ENCODE measurements around the gene GSTM5. TPM values are rescaled to one million over a fixed set of nuclear protein-coding genes. Genes with fewer than 3 reads are reported as not detected.

GSTM5 gene
- total RNA-seq, 1 experiment from 2014 or later = not detected

GRCh38 chr1:109717729-109718128 is 5.7 kb downstream of the GSTM5 start:
- no peak overlapping the region for H2BK12ac ChIP-seq (ENCODE audit: insufficient read length, low read depth, low read length)
- no peak overlapping the region for H3K4ac ChIP-seq (ENCODE audit: low read depth, low read length)
- no peaks in the 10 kb centered on the region for H4K20me1 ChIP-seq (ENCODE audit: control insufficient read depth, insufficient read depth, insufficient read length)
- no peak overlapping the region for H3K27ac ChIP-seq (ENCODE audit: insufficient read length, low read depth, low read length)
- no peak overlapping the region for H2AK5ac ChIP-seq (ENCODE audit: insufficient read length, low read length)
- no peak overlapping the region for H2BK5ac ChIP-seq (ENCODE audit: insufficient read length, low read length)
- H2BK120ac ChIP-seq (ENCODE audit: low read depth, low read length, poor library complexity, severe bottlenecking) = no peak overlapping the region
- no peak overlapping the region for H3K18ac ChIP-seq (ENCODE audit: insufficient read length, low read depth, low read length)
- H3K56ac ChIP-seq (ENCODE audit: insufficient read length, low read depth, low read length) = no peak overlapping the region
- TF ChIP-seq CTCF (conservative IDR thresholded peaks at IDR 0.05) = no peak
- H3K23me2 ChIP-seq (ENCODE audit: insufficient read length, low read depth, low read length, poor library complexity, severe bottlenecking) = no peaks in the 10 kb centered on the region
- H3K14ac ChIP-seq (ENCODE audit: insufficient read depth, low read length) = no peak overlapping the region
- H3K4me1 ChIP-seq (ENCODE audit: insufficient read depth, low read length) = no peaks in the 10 kb centered on the region
- H3K79me1 ChIP-seq (ENCODE audit: insufficient read depth, low read depth, low read length, poor library complexity, severe bottlenecking) = no peaks in the 10 kb centered on the region
- Mint-ChIP-seq H3K36me3 (ENCODE audit: insufficient read depth in 1 of 3, low read depth in 3 of 3) (no peaks in the 10 kb centered on the region), H3K27me3 (ENCODE audit: low read depth) (peaks cover 8% of the 10 kb centered on the region), H3K9me3 (no peaks in the 10 kb centered on the region; a peak in 1 of 5 replicates), H3K27ac (peak overlapping the region in 1 of 3 experiments; percentile 73; a peak in 1 of 7 replicates), H3K4me1 (no peaks in the 10 kb centered on the region; a peak in 1 of 4 replicates), H3K4me3 (no peak overlapping the region)
- no peak overlapping the region for H2AFZ ChIP-seq (ENCODE audit: low read length)
- H3K4me2 ChIP-seq (ENCODE audit: insufficient read depth, insufficient read length, low read length) = no peak overlapping the region
- no peak overlapping the region for H4K5ac ChIP-seq (ENCODE audit: insufficient read length, low read depth, low read length)
- no peak overlapping the region for H4K91ac ChIP-seq (ENCODE audit: insufficient read length, low read depth, low read length)
- no peaks in the 10 kb centered on the region for H3K9me3 ChIP-seq (ENCODE audit: control insufficient read depth, low read depth, low read length)
- no CpG with 5 or more reads among the region's 5 CpGs for WGBS (ENCODE audit: extremely low coverage, insufficient read length, low lambda C conversion rate)
- no peak overlapping the region for H3K9ac ChIP-seq (ENCODE audit: extremely low read depth, insufficient read length, low read length)
- DNase-seq = no peak
- no peak overlapping the region for H4K8ac ChIP-seq (replicated peaks; ENCODE audit: insufficient read length, low read depth, low read length)
- H3K27me3 ChIP-seq (ENCODE audit: insufficient read depth, low read length) = no peaks in the 10 kb centered on the region; the same call in 1 of the 2 replicates
- no peaks in the 10 kb centered on the region for H3K79me2 ChIP-seq (ENCODE audit: insufficient read depth, low read length)
- H3T11ph ChIP-seq (ENCODE audit: low read length) = no peak overlapping the region
- no peak overlapping the region for H2BK20ac ChIP-seq (ENCODE audit: low read depth, low read length, poor library complexity, severe bottlenecking)
- no peak overlapping the region for H3K23ac ChIP-seq (ENCODE audit: insufficient read length, low read depth, low read length)
- H2BK15ac ChIP-seq (ENCODE audit: low read depth, low read length) = no peak overlapping the region

All from H9 (cell line).